Mononuclear cell (primary cell): ENCODE measurements around the gene REXO1. TPM values are rescaled to one million over a fixed set of nuclear protein-coding genes. Genes with fewer than 3 reads are reported as not detected.

ENCODE experiments used
- H3K27me3 ChIP-seq: 2 replicates; pipeline ENCODE4 v1.6.0; 2011; ENCODE audit warnings: low read length, control low read depth; ENCODE audit not compliant: insufficient read depth
- H3K4me1 ChIP-seq: 2 replicates; pipeline ENCODE4 v1.5.1; 2011; ENCODE audit warnings: mild to moderate bottlenecking, low read length, control low read depth; ENCODE audit not compliant: insufficient read depth
- H3K4me3 ChIP-seq: 2 replicates; pipeline ENCODE4 v1.5.1; 2011; ENCODE audit warnings: mild to moderate bottlenecking, low read length, moderate library complexity
- H3K9me3 ChIP-seq: 2 replicates; pipeline ENCODE4 v1.5.1; 2011; ENCODE audit warnings: low read depth, mild to moderate bottlenecking, control low read depth, low read length
- total RNA-seq: library from RNA; depleted of rRNA; stranded (reverse); fragments of >200 nt; gene quantifications from one replicate; pipeline ENCODE4 v1.2.3, GENCODE V29; 2012

The REXO1 gene
- total RNA-seq, 1 donor = 66.2 TPM

DNA sequence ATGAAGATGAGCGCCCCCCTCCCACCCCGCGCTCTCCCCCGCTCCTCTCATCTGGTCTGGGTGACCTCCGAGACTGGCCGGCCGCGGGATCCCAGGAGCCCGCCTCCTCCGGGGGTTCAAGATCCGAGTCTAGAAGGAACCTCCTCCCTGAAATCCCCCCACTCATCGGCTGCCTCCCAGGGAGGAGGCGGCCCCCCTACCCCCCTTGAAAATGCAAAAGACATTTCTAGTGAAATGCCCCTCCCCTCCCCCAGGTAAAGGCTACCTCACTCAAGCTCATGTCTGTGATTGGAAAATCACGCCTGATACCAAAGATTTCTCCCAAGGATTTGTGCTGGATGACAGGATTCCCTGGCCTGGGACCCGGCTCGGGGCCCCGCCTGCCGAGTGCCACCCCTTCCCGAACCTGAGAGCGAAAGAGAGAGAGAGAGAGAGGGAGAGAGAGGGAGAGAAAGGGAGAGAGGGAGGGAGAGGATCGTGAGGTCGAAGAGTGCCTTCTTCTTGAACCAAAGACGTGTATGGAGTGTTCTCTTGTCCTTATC, 71.6 kb downstream of the REXO1 start:
- H3K9me3 ChIP-seq = no peaks in the 10 kb centered on the region
- H3K27me3 ChIP-seq = peaks cover 63% of the 10 kb centered on the region
- no peaks in the 10 kb centered on the region for H3K4me1 ChIP-seq
- no peak overlapping the region for H3K4me3 ChIP-seq

DNA sequence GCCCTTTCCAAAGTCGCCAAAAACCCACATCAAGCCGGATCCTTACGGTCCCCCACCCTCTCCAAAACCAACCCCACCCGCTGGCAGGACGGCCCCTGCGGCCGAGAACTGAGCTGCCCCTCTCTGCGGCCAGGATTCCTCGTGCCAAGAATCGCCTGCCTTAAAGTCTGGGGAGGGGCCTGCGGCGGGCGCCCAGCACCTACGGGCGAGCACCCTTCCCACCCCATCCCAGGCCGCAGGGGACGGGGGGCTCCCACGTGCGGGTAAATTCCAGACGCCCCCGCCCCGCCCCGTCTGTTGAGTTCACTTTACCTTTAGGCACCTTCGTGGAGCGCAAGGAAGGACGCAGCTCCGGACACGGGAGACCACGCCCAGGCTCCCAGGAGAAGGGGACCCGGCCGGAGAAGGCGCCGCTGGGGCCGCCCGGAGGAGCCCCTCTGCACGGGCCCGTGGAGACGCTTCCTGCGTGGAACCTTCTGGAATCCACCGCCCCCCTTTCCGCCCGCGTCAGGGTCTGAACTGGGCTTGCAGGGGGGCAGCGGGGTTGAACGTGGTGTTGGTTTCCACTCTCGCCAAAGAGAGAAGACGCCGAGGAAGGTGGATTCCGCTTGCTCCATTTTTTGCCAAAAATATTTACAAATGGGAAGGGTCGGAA, 72.2 kb downstream of the REXO1 start:
- Histone ChIP-seq H3K4me3 (no peak overlapping the region), H3K4me1 (no peaks in the 10 kb centered on the region), H3K27me3 (peaks cover 68% of the 10 kb centered on the region), H3K9me3 (peaks cover 3% of the 10 kb centered on the region)

DNA sequence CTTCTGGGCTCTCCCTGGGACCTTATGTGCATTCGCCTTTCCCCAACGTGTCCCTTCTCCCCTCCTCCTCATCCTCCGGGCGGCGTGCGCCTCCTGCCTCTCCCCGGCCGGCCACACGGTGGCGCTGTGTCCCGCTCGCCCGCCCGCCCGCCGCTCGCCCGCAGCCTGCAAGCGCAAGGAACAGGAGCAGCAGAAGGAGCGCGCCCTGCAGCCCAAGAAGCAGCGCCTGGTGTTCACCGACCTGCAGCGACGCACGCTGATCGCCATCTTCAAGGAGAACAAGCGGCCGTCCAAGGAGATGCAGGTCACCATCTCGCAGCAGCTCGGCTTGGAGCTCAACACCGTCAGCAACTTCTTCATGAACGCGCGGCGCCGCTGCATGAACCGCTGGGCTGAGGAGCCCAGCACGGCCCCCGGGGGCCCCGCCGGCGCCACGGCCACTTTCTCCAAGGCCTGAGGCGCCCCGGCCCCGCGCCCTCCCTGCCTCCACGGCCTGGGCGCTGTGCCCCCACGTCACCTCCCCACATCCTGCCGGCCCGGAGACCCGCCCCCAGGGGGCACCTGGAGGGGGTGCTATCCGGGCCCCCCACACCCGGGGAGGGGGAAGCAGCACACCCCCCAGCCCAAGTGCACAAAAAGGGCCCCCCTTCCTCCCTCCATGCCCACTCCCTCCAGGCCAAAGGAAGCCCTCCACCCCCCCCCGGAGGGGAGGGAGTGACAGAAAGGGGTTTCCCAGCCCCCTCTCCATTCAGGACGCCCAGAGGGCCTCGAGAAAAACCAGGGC, 73.1 kb downstream of the REXO1 start:
- no peaks in the 10 kb centered on the region for H3K4me1 ChIP-seq
- H3K27me3 ChIP-seq = peaks cover 73% of the 10 kb centered on the region
- no peak overlapping the region for H3K4me3 ChIP-seq
- H3K9me3 ChIP-seq = peaks cover 10% of the 10 kb centered on the region

DNA sequence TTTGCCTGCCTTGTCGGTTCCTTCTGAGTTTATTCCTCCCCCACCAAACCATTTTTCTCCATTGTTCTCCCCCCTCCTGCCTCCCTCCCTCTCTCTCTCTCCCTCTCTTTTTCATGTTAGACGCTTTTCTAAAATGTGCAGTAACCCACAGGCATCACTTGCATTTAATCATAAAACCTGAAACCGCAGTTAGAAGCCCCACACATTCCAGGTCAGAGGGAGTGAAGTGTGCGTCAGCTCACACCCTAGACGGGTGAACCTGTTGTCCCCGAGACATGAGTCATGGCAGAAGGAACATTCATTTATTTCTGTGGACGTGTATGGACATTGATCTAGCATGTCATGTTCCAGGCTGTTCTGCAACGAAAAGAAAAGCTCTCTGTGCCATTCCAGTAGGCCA, 75.1 kb downstream of the REXO1 start:
- H3K27me3 ChIP-seq = peaks cover 70% of the 10 kb centered on the region
- H3K4me1 ChIP-seq = no peaks in the 10 kb centered on the region

DNA sequence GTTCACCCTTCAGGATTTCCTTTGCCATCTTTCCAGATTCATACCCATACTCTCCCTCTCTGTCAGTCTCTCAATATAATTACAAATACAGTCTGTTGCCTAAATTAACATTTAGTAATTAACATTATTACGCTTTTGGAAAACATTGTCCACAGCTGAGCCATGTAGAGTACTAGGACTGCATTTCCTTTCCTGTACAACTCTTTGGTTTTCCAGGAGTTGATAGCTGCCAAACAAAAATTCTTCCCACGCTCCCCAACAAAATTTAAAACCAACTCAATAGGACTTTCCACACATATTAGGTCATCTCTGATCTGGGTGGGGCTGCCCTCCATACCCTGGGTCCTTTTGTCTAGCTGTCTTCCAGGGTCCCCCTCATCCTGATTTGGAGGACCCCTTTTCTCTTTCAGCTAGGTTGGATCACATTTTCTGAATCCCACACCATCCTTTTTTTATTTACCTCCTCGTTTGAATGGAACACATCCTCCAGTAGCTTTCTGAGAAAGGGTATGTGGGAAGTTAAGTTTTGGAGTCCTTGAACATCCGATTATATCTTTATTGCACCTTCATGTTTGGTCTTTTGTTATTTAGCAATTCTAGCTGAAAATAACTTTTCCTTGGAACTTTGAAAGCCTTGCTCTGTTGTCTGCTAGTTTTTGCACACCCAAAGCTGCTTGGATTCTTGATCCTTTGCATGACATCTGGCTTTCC, 77.3 kb downstream of the REXO1 start:
- peaks cover 10% of the 10 kb centered on the region for H3K9me3 ChIP-seq
- H3K27me3 ChIP-seq = peaks cover 75% of the 10 kb centered on the region
- peaks cover 6% of the 10 kb centered on the region for H3K4me1 ChIP-seq
- H3K4me3 ChIP-seq = no peak overlapping the region

More for the DNA sequence above, 75.1 kb downstream of the REXO1 start:
- H3K9me3 ChIP-seq = peaks cover 10% of the 10 kb centered on the region
- H3K4me3 ChIP-seq = no peak overlapping the region

DNA sequence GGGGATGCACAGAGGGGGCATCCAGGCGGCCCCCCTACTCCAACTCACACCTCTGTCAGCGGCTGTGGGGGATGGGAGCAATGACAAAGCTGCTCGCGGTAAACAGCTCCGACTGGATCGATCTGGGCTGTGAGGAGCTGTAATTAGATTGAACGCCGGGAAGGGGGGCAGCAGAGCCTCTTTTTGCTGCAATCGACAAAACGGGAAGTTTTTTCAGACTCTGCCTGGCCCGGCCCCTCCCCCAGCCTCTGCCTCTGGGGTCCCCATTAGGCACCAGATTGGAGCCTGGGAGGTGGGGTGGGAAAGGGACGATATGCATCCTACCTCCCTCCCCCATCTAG, 78.7 kb downstream of the REXO1 start:
- Histone ChIP-seq H3K9me3 (peaks cover 10% of the 10 kb centered on the region), H3K27me3 (peaks cover 77% of the 10 kb centered on the region), H3K4me1 (peaks cover 6% of the 10 kb centered on the region), H3K4me3 (no peak overlapping the region)

DNA sequence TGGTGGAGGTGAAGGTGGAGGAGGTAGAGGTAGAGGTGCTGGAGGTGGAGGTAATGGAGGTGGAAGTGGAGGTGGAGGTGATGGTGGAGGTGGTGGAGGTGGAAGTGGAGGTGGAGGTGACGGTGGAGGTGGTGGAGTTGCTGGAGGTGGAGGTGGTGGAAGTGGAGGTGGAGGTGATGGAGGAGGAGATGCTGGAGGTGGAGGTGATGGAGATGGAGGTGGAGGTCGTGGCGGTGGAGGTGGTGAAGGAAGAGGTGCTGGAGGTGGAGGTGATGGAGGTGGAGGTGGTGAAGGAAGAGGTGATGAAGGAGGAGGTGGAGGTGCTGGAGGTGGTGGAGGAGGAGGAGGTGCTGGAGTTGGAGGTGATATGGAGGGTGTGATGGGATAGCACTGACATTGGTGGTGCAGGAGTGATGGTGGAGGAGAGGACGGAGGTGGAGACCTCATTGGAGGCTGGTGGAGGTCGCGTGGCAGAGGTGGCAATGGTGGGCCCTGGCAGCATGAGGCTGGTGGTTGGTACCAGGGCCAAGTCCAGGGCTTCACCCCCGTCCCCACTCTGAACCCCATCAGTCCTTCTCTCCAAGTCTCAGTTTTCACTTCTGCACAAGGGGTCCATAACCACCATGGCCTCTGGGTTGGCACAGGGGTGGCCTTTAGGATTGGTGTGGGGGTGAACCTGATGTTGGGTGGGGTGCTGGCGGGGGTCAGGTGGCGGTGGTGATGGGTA, 79.2 kb downstream of the REXO1 start:
- peaks cover 76% of the 10 kb centered on the region for H3K27me3 ChIP-seq
- H3K4me3 ChIP-seq = no peak overlapping the region
- peaks cover 10% of the 10 kb centered on the region for H3K9me3 ChIP-seq
- peaks cover 6% of the 10 kb centered on the region for H3K4me1 ChIP-seq

DNA sequence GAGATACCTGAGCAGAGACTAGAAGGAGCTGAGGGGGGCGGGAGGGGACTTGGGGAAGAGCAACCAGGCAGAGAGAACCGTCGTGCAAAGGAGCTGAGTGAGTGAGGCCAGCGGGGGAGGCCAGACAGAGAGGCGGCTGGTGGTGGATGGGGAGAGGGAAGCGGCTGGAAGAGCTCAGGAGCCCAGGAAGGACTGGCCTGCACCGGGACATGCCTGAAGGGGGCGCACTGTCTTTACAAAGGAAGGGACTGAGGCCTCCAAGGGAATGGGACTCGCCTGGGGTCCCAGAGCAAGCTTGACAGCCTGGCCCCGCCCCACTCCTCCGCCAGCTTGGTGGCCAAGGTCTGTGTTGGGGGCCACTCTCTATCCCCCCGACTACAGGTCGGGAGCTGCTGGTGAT, 80.0 kb downstream of the REXO1 start:
- Histone ChIP-seq H3K27me3 (peaks cover 77% of the 10 kb centered on the region), H3K4me1 (peaks cover 6% of the 10 kb centered on the region), H3K9me3 (peaks cover 10% of the 10 kb centered on the region), H3K4me3 (no peak overlapping the region)

DNA sequence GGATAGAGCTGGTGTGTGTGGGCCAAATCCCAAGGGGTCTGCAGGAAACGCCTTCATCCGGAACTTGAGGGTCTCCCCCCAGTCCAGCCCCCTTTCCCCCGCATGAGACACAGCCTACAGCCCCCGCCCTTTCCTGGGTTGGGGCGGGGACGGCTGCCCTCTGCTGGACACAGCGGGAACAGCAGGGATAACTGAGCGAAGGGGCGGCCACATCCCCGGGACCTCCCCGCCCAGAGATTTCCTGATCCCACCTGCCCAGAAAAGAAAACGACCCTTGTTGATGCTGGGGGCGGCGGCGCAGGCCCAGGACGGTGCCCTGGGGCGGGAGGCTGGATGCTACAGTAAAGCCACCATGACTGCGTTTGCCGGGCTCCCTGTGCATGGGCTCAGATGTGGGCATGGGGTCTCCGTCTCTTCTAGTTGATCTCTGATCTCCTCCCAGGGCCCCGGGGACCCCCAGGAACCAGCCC, 80.8 kb downstream of the REXO1 start:
- Histone ChIP-seq H3K4me3 (no peak overlapping the region), H3K27me3 (peaks cover 76% of the 10 kb centered on the region), H3K9me3 (peaks cover 10% of the 10 kb centered on the region), H3K4me1 (peaks cover 6% of the 10 kb centered on the region)

DNA sequence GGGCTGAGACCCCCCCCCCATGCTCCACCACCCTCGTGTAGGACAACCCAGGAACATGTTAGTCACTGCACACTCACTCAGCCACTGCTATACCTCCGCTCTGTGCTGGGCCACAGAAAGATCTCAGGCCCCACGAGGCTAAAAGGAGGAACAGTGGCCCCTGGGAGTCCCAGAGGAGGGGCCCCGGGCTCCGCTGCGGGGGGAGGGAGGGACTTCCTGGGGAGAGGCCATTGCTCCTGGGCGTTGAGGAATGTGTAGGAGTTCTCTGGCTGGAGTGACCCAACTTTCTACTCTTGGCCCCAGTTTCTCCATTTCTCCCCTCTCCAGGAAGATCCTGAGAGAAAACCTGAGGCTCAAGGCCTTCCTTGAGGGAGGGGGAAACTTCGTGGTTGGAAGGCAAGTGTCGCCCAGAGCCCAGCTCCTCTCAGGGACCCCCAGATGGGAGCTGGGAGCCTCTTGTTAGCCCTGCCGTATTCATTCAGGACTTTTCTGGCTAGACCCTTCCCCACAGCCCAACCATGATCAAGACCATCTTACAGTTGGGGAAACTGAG, 81.4 kb downstream of the REXO1 start:
- no peak overlapping the region for H3K4me3 ChIP-seq
- H3K4me1 ChIP-seq = peaks cover 6% of the 10 kb centered on the region
- H3K9me3 ChIP-seq = peaks cover 10% of the 10 kb centered on the region
- H3K27me3 ChIP-seq = peaks cover 78% of the 10 kb centered on the region

DNA sequence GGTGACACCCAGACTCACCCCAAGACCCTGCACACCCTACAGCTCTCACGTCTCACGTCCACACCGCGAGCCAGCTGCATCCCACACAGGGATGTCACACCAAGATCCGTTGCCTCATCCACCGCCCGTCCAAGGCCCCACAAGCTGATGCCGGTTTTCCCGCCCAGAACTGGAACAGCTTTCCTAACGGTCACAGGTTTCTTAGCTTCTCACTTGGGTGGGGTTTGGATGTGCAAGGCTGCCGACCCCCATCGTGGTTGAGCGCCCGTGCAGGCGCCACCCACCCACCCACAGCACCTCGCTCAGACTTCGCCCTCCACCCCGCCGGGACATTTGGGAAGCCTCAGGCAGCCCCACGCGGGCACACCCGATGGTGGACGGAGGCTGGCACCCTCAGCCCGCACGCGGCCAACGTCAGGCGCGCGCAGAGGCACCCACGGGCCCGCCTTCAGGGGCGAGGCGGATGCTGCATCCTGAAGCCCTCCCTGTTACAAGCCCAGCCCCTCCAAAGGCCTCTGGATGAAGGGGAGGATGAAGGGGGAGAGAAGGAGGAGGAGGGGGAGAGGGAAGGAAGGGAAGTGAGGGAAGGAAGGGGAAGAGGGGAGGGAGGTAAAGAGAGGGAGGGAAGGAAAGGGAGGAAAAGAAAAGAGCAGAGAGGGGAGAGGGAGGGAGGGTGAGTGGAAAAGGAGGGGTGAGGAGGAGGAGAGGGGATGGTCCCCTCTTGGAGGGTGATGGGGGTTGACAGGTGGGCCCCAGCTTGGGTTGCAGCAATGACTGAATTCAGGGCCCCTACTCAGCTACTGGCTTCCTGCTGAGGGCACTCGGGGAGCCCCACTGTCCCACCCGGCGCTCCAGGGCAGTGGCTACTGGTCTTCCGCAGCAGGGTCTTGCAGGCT, 82.1 kb downstream of the REXO1 start:
- H3K4me1 ChIP-seq = peaks cover 6% of the 10 kb centered on the region
- H3K4me3 ChIP-seq = no peak overlapping the region
- H3K27me3 ChIP-seq = peaks cover 80% of the 10 kb centered on the region
- H3K9me3 ChIP-seq = peaks cover 8% of the 10 kb centered on the region
